Measurements from ENCODE around the gene POP4. TPM values are rescaled to one million over a fixed set of nuclear protein-coding genes. Genes with fewer than 3 reads are reported as not detected.

Gene POP4
- total RNA-seq, 2 donors from 2014 or later, result 94.3 to 108 TPM

GRCh38 chr19:29635963-29636362 lies 29.9 kb downstream of the POP4 start:
- no peak overlapping the region for H3K27ac Mint-ChIP-seq
- DNase-seq (ENCODE audit: low spot score) (no peak), ATAC-seq (no peak)
- H3K36me3 Mint-ChIP-seq, result no peaks in the 10 kb centered on the region
- H3K9me3 Mint-ChIP-seq, result no peaks in the 10 kb centered on the region
- no peaks in the 10 kb centered on the region for H3K4me1 Mint-ChIP-seq (ENCODE audit: low read depth in 2 of 2)
- no peaks in the 10 kb centered on the region for H3K27me3 Mint-ChIP-seq
- no peak overlapping the region for H3K4me3 Mint-ChIP-seq

- DNase-seq (ENCODE audit: low spot score) (no peak), ATAC-seq (no peak)
- Mint-ChIP-seq H3K4me3 (no peak overlapping the region), H3K4me1 (ENCODE audit: low read depth in 2 of 2) (no peaks in the 10 kb centered on the region), H3K9me3 (no peaks in the 10 kb centered on the region), H3K36me3 (no peaks in the 10 kb centered on the region), H3K27me3 (peaks cover 0 to 4% of the 10 kb centered on the region in 2 donors), H3K27ac (no peak overlapping the region)
Observed at GRCh38 chr19:29636553-29637360, 30.7 kb downstream of the POP4 start.

GRCh38 chr19:29639086-29639485 lies 33.0 kb downstream of the POP4 start:
- Mint-ChIP-seq H3K27me3 (peaks cover 0 to 4% of the 10 kb centered on the region in 2 donors), H3K36me3 (no peaks in the 10 kb centered on the region), H3K27ac (no peak overlapping the region), H3K4me1 (ENCODE audit: low read depth in 2 of 2) (no peaks in the 10 kb centered on the region), H3K4me3 (no peak overlapping the region), H3K9me3 (no peaks in the 10 kb centered on the region)
- DNase-seq (ENCODE audit: low spot score), result no peak
- no peak for ATAC-seq

GRCh38 chr19:29640231-29640630 lies 34.1 kb downstream of the POP4 start:
- Mint-ChIP-seq H3K9me3 (no peaks in the 10 kb centered on the region), H3K27ac (peak overlapping the region in 1 of 2 donors; percentile 20), H3K4me1 (ENCODE audit: low read depth in 2 of 2) (peaks cover 6 to 7% of the 10 kb centered on the region in 2 donors), H3K36me3 (no peaks in the 10 kb centered on the region), H3K27me3 (peaks cover 0 to 4% of the 10 kb centered on the region in 2 donors), H3K4me3 (no peak overlapping the region)
- ATAC-seq (no peak), DNase-seq (ENCODE audit: low spot score) (no peak)

GRCh38 chr19:29641597-29641996 lies 35.5 kb downstream of the POP4 start:
- Mint-ChIP-seq H3K4me3 (no peak overlapping the region), H3K27ac (no peak overlapping the region), H3K27me3 (peaks cover 0 to 5% of the 10 kb centered on the region in 2 donors), H3K4me1 (ENCODE audit: low read depth in 2 of 2) (peaks cover 18 to 20% of the 10 kb centered on the region in 2 donors), H3K36me3 (no peaks in the 10 kb centered on the region), H3K9me3 (no peaks in the 10 kb centered on the region)
- DNase-seq (ENCODE audit: low spot score), result no peak
- no peak for ATAC-seq

GRCh38 chr19:29643361-29643935 lies 37.4 kb downstream of the POP4 start:
- peaks cover 0 to 5% of the 10 kb centered on the region in 2 donors for H3K27me3 Mint-ChIP-seq
- DNase-seq (ENCODE audit: low spot score), result no peak
- H3K36me3 Mint-ChIP-seq, result no peaks in the 10 kb centered on the region
- peaks cover 20 to 22% of the 10 kb centered on the region in 2 donors for H3K4me1 Mint-ChIP-seq (ENCODE audit: low read depth in 2 of 2)
- ATAC-seq, result no peak
- no peak overlapping the region for H3K4me3 Mint-ChIP-seq
- no peaks in the 10 kb centered on the region for H3K9me3 Mint-ChIP-seq
- no peak overlapping the region for H3K27ac Mint-ChIP-seq

GRCh38 chr19:29644210-29644609 lies 38.1 kb downstream of the POP4 start:
- no peak for ATAC-seq

GRCh38 chr19:29645491-29645867 lies 39.4 kb downstream of the POP4 start:
- Mint-ChIP-seq H3K27ac (peak overlapping the region; percentile 36 to 61), H3K36me3 (no peaks in the 10 kb centered on the region), H3K4me3 (peak overlapping the region; percentile 70), H3K9me3 (no peaks in the 10 kb centered on the region), H3K4me1 (ENCODE audit: low read depth in 2 of 2) (peaks cover 22 to 24% of the 10 kb centered on the region in 2 donors), H3K27me3 (peaks cover 0 to 5% of the 10 kb centered on the region in 2 donors)
- DNase-seq (ENCODE audit: low spot score) (no peak), ATAC-seq (no peak)

More at GRCh38 chr19:29644210-29644609, 38.1 kb downstream of the POP4 start:
- Mint-ChIP-seq H3K4me3 (no peak overlapping the region), H3K9me3 (no peaks in the 10 kb centered on the region), H3K4me1 (ENCODE audit: low read depth in 2 of 2) (peaks cover 20 to 22% of the 10 kb centered on the region in 2 donors), H3K27me3 (peaks cover 0 to 5% of the 10 kb centered on the region in 2 donors), H3K27ac (no peak overlapping the region), H3K36me3 (no peaks in the 10 kb centered on the region)
- no peak for DNase-seq (ENCODE audit: low spot score)

GRCh38 chr19:29645911-29646310 lies 39.8 kb downstream of the POP4 start:
- H3K4me1 Mint-ChIP-seq (ENCODE audit: low read depth in 2 of 2), result peaks cover 22 to 26% of the 10 kb centered on the region in 2 donors
- DNase-seq (ENCODE audit: low spot score) (no peak), ATAC-seq (peak; percentile 62 to 70)
- H3K36me3 Mint-ChIP-seq, result no peaks in the 10 kb centered on the region
- peak overlapping the region; percentile 70 for H3K4me3 Mint-ChIP-seq
- peaks cover 0 to 5% of the 10 kb centered on the region in 2 donors for H3K27me3 Mint-ChIP-seq
- H3K9me3 Mint-ChIP-seq, result no peaks in the 10 kb centered on the region
- peak overlapping the region; percentile 36 to 61 for H3K27ac Mint-ChIP-seq

- peak overlapping the region; percentile 64 to 77 for H3K27ac Mint-ChIP-seq
- peak overlapping the region; percentile 45 for H3K4me3 Mint-ChIP-seq
- DNase-seq (ENCODE audit: low spot score), result no peak
- H3K36me3 Mint-ChIP-seq, result no peaks in the 10 kb centered on the region
- peaks cover 4% of the 10 kb centered on the region for H3K9me3 Mint-ChIP-seq
- ATAC-seq, result no peak
- H3K4me1 Mint-ChIP-seq (ENCODE audit: low read depth in 2 of 2), result peaks cover 36% of the 10 kb centered on the region in 2 donors
- no peaks in the 10 kb centered on the region for H3K27me3 Mint-ChIP-seq
Observed at GRCh38 chr19:29650772-29651387, 44.8 kb downstream of the POP4 start.

- peak in 1 of 2 donors; percentile 51 for ATAC-seq
- no peaks in the 10 kb centered on the region for H3K36me3 Mint-ChIP-seq
Observed at GRCh38 chr19:29651622-29652394, 45.7 kb downstream of the POP4 start.

GRCh38 chr19:29653398-29653797 lies 47.3 kb downstream of the POP4 start:
- H3K36me3 Mint-ChIP-seq, result no peaks in the 10 kb centered on the region
- ATAC-seq, result no peak

More at GRCh38 chr19:29651622-29652394, 45.7 kb downstream of the POP4 start:
- Mint-ChIP-seq H3K27me3 (no peaks in the 10 kb centered on the region), H3K4me1 (ENCODE audit: low read depth in 2 of 2) (peaks cover 30% of the 10 kb centered on the region in 2 donors), H3K4me3 (peak overlapping the region; percentile 45), H3K9me3 (peaks cover 4% of the 10 kb centered on the region), H3K27ac (peak overlapping the region; percentile 64 to 77)
- no peak for DNase-seq (ENCODE audit: low spot score)

GRCh38 chr19:29655648-29656335 lies 49.7 kb downstream of the POP4 start:
- peak overlapping the region in 1 of 2 donors; percentile 13 for H3K27ac Mint-ChIP-seq
- peaks cover 4% of the 10 kb centered on the region for H3K9me3 Mint-ChIP-seq
- peaks cover 24 to 29% of the 10 kb centered on the region in 2 donors for H3K4me1 Mint-ChIP-seq (ENCODE audit: low read depth in 2 of 2)
- DNase-seq (ENCODE audit: low spot score) (no peak), ATAC-seq (peak in 1 of 2 donors; percentile 38)
- no peak overlapping the region for H3K4me3 Mint-ChIP-seq
- H3K36me3 Mint-ChIP-seq, result no peaks in the 10 kb centered on the region
- no peaks in the 10 kb centered on the region for H3K27me3 Mint-ChIP-seq

More at GRCh38 chr19:29653398-29653797, 47.3 kb downstream of the POP4 start:
- Mint-ChIP-seq H3K27ac (no peak overlapping the region), H3K4me1 (ENCODE audit: low read depth in 2 of 2) (peaks cover 27 to 30% of the 10 kb centered on the region in 2 donors), H3K9me3 (peaks cover 4% of the 10 kb centered on the region), H3K4me3 (no peak overlapping the region), H3K27me3 (no peaks in the 10 kb centered on the region)
- DNase-seq (ENCODE audit: low spot score), result no peak

Data from natural killer cell treated with Interleukin-12 subunit alpha and Interleukin-12 subunit beta and Interleukin-15 and Interleukin-18, amount 100 ng/mL, for 72 hours (primary cell).